GM12874 (cell line): ENCODE results near the gene IL17A.
A peak's percentile ranks its signal among the peaks of the same experiment; 100 is the strongest.

Experiments
- CTCF ChIP-seq: IDR thresholded peaks from 2 replicates; pipeline ENCODE4 v1.5.1; 2011; ENCODE audit warnings: low read depth, mild to moderate bottlenecking, control low read depth, low read length, moderate library complexity; ENCODE audit not compliant: insufficient read depth

IL17A gene

DNA sequence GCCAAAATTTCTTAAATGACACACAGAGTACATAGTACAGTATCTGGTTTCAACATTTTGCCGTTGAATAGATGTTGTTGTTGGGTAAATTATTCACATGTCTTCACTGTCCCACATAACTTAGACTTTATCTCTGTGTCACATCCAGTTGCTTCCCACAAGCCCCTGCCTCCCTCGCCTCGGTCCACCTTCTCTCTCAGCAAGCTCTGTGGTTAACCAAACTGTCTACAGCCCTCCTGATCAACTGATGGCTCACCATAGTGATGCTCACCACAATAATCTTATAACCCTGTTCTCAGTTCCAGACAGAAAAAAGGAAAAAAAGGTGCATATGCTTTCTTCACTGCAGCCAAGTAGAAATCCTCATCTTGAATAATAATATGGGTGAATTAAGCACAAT, 35.1 kb downstream of the IL17A start:
- TF ChIP-seq CTCF = no peak

DNA sequence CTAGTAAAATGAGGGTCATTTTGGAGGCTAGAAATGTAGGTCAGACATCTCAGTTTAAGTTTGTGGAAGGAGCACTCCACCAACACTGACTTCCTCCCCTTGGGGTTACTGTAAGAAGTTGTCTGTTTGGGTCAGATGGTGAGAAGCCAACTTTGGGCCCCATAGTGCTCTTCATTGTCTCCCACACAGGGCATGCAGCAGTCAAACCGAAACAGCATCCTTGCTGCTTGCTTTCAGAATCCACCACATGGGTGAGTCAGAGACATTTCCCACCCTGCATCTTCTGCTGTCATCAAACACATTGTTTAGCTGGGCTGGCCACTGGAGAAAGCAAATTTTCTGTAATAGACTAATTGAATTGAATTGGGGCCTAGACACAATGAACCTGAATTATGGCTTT, 41.3 kb downstream of the IL17A start:
- no peak for TF ChIP-seq CTCF

DNA sequence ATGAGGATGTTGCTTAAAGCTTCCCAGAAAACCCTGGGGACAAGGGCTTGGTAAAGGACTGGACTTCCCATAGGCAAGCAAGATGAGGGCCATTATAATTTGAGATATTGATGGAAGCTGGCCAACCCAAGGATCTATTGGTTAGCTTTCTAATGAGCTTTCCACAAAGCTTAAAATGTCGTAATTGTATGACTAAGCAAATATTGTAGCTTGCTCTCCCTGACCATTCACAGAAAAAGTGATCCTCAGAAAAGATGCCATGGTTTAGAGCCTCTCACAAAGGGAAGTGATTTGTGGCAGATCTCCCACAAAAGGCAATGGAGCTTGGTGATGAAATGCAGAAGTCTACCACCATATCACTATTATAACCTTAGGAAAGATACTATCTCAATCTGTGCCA, 44.5 kb downstream of the IL17A start:
- no peak for TF ChIP-seq CTCF

- TF ChIP-seq CTCF = no peak
Measured at GRCh38 chr6:52231406-52232127, 45.4 kb downstream of the IL17A start.

GRCh38 chr6:52233005-52233404, 46.8 kb downstream of the IL17A start:
- no peak for TF ChIP-seq CTCF

GRCh38 chr6:52233975-52234823, 48.0 kb downstream of the IL17A start:
- peak; percentile 49 for TF ChIP-seq CTCF
